Psoas muscle (tissue), 8 donors: ENCODE measurements around the gene TARM1. TPM values are rescaled to one million over a fixed set of nuclear protein-coding genes. Genes with fewer than 3 reads are reported as not detected.

Experiments used
- ATAC-seq, 4 donors: fragments of 200-7000 bp; cut with Tn5 transposase; one replicate each; pipeline ENCODE4 v1.9.1; 2020; ENCODE audit warnings: moderate library complexity in 3 of 4, mild to moderate bottlenecking in 2 of 4
- DNase-seq, 2 donors: peaks; one replicate each; pipeline ENCODE4 v3.0.0-alpha.2; 2020
- H3K27ac ChIP-seq: fragments of 200-600 bp; one replicate; pipeline ENCODE4 v1.8.0; 2022
- H3K27me3 ChIP-seq, 3 donors: fragments of 200-600 bp in 1 of 3; one replicate each; pipeline versions ENCODE4 v1.6.1 to v1.8.0; 2013 to 2022; ENCODE audit warnings: low read length in 2 of 3, mild to moderate bottlenecking in 2 of 3, moderate library complexity in 1 of 3; ENCODE audit not compliant: insufficient read depth in 3 of 3
- H3K36me3 ChIP-seq, 2 donors: fragments of 200-600 bp in 1 of 2; one replicate each; pipeline versions ENCODE4 v1.6.1 to v1.8.0; 2013 to 2022; ENCODE audit warnings: low read depth in 1 of 2, mild to moderate bottlenecking in 1 of 2, moderate library complexity in 1 of 2; ENCODE audit not compliant: insufficient read depth in 1 of 2
- H3K4me1 ChIP-seq: fragments of 200-600 bp; one replicate; pipeline ENCODE4 v1.8.0; 2022
- H3K4me3 ChIP-seq: fragments of 200-600 bp; one replicate; pipeline ENCODE4 v1.8.0; 2022; ENCODE audit warnings: mild to moderate bottlenecking
- H3K9me3 ChIP-seq: fragments of 200-600 bp; one replicate; pipeline ENCODE4 v1.8.0; 2022
- WGBS, 3 donors: extraction: QIAGEN DNeasy Blood & Tissue Kit; methylation state at CpG; one replicate each; pipeline versions ENCODE4 v1.1.6 to v1.1.7; 2013; 5-methylcytosine and 5-hydroxymethylcytosine counted together
- intact Hi-C, 2 donors: fragments of 100-400 bp; cut with DNase I; formaldehyde crosslinking; loops; one replicate each; pipeline versions ENCODE4 v1.11.0 to v1.14.2; 2022
- polyA plus RNA-seq, 3 donors: library from polyadenylated mRNA; stranded (reverse); fragments of 200-250 nt; gene quantifications; one replicate each; pipeline ENCODE4 v1.2.3, GENCODE V29; 2013
- total RNA-seq, 4 donors: library from RNA; stranded (reverse); fragmentation: NEBNext Ultra II Directional in 2 of 4; extraction: Animal tissue kit (Norgen Biotek cat#: 25700) in 2 of 4; gene quantifications; one replicate each; pipeline versions ENCODE4 v1.2.1 to v1.2.4, GENCODE V29; 2021 to 2023
- TF ChIP-seq, protein P1 (sequence below): fragments of 200-600 bp; IDR thresholded peaks from one replicate; pipeline ENCODE4 v1.8.0; 2022; ENCODE audit warnings: antibody characterized with exemption
- donor health status: healthy with polysubstance abuse.
- donor health status: DM: no; HTN: no; CAD: no; lungs with moderate emphysema.
- donor health status: Bipolar disorder and iron deficiency.
- donor health status: healthy.
- donor health status: DM: yes; HTN: yes; CAD: no.
- donor health status: DM: no; HTN: no; CAD: no.
- donor health status: DM: no; HTN: no; CAD: no.
- donor health status: DM: yes; HTN: yes; CAD: no.

The TARM1 gene
- total and polyA plus RNA-seq, 7 donors, result not detected

DNA sequence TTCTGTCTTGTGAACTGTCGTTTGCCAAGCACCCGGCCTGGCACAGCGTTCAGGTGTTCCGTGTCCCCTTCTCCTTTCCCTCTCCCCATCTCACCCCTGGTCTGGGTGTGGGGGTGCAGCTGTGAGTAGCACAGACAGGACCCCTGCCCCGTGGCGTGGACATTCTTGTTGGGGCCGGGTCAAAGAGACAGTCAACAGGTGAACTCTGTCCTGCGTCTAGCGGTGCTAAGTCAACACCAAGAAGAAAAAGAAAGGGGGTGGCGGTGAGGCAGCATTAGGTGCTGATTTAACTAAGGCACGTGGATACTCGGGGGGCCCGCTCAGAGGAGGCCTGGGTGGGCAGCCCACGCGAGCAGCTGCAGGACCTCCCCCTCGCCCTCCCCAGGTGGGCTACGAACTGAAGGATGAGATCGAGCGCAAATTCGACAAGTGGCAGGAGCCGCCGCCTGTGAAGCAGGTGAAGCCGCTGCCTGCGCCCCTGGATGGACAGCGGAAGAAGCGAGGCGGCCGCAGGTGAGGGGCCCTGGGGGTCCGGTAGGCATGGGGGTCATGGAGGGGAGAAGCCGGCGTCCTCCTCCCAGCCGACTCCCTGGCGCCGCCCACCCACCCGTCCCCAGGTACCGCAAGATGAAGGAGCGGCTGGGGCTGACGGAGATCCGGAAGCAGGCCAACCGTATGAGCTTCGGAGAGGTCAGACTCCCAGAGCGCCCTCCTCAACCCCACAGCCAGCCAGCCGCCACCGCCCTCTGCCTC, 46.7 kb upstream of the TARM1 start:
- TF ChIP-seq, protein P1, sequence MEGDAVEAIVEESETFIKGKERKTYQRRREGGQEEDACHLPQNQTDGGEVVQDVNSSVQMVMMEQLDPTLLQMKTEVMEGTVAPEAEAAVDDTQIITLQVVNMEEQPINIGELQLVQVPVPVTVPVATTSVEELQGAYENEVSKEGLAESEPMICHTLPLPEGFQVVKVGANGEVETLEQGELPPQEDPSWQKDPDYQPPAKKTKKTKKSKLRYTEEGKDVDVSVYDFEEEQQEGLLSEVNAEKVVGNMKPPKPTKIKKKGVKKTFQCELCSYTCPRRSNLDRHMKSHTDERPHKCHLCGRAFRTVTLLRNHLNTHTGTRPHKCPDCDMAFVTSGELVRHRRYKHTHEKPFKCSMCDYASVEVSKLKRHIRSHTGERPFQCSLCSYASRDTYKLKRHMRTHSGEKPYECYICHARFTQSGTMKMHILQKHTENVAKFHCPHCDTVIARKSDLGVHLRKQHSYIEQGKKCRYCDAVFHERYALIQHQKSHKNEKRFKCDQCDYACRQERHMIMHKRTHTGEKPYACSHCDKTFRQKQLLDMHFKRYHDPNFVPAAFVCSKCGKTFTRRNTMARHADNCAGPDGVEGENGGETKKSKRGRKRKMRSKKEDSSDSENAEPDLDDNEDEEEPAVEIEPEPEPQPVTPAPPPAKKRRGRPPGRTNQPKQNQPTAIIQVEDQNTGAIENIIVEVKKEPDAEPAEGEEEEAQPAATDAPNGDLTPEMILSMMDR, result no peak
- H3K36me3 ChIP-seq, result peaks cover 2 to 93% of the 10 kb centered on the region in 2 donors

DNA sequence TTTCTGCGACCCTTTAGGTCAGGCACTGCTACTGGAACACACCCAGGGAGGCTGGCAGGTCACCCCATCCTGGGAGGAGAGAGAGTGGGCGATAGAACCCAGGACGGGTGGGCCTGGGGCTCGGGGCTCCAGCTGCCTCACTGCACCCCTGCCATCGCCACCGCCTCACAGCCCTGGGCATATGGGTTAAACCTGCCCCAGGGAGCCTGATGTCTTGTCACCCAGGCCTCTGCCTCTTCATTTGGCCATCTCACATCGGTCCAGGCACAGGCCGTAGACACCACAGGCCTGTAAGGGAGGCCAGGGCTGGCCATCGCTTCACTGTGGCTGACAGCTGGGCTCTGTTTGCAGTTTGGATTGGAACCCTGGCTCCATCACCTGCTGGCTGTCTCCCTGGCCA, 44.5 kb upstream of the TARM1 start:
- Histone ChIP-seq H3K36me3 (peaks cover 0 to 92% of the 10 kb centered on the region in 2 donors), H3K27ac (no peak overlapping the region), H3K4me3 (no peak overlapping the region), H3K4me1 (no peaks in the 10 kb centered on the region), H3K9me3 (no peaks in the 10 kb centered on the region), H3K27me3 (no peaks in the 10 kb centered on the region)
- TF ChIP-seq, protein P1, result no peak
- WGBS, 3 donors, result 82 to 86% (median 83%) methylated on average over 9 of the region's 9 CpGs
- ATAC-seq (no peak), DNase-seq (no peak)
- intact Hi-C loops, result no loop called here

More for the DNA sequence above, 46.7 kb upstream of the TARM1 start:
- intact Hi-C loops, result no loop called here
- Histone ChIP-seq H3K4me1 (no peaks in the 10 kb centered on the region), H3K27me3 (no peaks in the 10 kb centered on the region), H3K9me3 (no peaks in the 10 kb centered on the region), H3K4me3 (no peak overlapping the region), H3K27ac (no peak overlapping the region)
- no peak for DNase-seq
- ATAC-seq, result no peak
- 91 to 94% (median 92%) methylated on average over 36 to 44 of the region's 44 CpGs for WGBS, 3 donors

DNA sequence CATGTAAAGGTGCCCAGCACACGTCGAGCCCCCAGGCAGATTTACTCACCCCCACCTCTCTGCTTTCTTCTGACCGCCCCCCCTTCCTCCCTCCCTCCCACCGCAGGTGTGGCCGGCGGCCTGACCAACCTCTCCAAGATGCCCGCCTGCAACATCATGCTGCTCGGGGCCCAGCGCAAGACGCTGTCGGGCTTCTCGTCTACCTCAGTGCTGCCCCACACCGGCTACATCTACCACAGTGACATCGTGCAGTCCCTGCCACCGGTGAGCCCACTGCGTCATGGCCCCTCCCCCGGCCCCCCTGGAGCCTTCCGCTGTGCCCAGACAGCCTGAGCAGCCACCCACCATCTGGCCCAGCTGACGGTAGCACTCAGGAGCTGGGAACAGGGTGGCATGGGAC, 43.2 kb upstream of the TARM1 start:
- intact Hi-C loops, result no loop called here
- Histone ChIP-seq H3K36me3 (peaks cover 0 to 97% of the 10 kb centered on the region in 2 donors), H3K9me3 (no peaks in the 10 kb centered on the region), H3K4me3 (no peak overlapping the region), H3K4me1 (no peaks in the 10 kb centered on the region), H3K27me3 (no peaks in the 10 kb centered on the region), H3K27ac (no peak overlapping the region)
- no peak for DNase-seq
- ATAC-seq, result no peak
- 89 to 93% (median 93%) methylated on average over 19 of the region's 19 CpGs for WGBS, 3 donors
- TF ChIP-seq, protein P1, result no peak

DNA sequence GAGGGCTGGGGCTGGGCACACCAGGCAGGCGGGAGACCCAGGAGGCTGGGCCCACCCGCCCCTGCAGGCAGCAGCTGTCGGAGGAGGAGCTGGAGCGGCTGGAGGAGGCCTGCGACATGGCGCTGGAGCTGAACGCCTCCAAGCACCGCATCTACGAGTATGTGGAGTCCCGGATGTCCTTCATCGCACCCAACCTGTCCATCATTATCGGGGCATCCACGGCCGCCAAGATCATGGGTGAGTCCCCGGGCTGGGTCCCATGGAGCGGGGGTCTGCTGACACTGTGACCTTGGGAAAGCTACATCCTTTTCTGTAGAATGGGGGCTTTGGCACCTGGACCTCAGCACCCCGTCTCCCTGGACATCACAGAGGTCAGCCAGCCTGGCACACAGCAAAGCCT, 42.5 kb upstream of the TARM1 start:
- H3K4me3 ChIP-seq, result no peak overlapping the region
- no peaks in the 10 kb centered on the region for H3K27me3 ChIP-seq
- H3K9me3 ChIP-seq, result no peaks in the 10 kb centered on the region
- ATAC-seq (no peak), DNase-seq (no peak)
- no peak overlapping the region for H3K27ac ChIP-seq
- intact Hi-C loops, result no loop called here
- H3K36me3 ChIP-seq, result peaks cover 0 to 97% of the 10 kb centered on the region in 2 donors
- no peaks in the 10 kb centered on the region for H3K4me1 ChIP-seq
- WGBS, 3 donors, result 88 to 91% (median 89%) methylated on average over 17 of the region's 17 CpGs
- TF ChIP-seq, protein P1, result no peak

DNA sequence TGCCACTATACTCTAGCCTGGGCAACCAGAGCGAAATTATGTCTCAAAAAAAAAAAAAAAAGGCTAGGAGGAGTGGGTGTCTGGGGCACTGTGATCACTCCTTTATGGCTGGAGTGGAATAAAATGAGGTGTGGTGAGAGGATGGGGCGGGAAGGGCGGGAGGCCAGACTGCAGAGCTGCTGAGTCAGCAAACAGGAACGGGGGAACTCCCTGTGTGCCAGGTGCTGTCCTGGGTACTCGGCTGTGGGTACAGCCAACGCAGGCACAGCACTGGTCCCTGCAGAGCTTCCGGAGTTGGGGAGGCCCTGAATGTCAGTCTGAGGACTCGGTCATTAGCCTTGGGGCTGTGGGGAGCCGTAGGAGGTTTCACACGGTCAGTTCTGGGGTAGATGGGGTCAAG, 40.1 kb upstream of the TARM1 start:
- H3K9me3 ChIP-seq, result no peaks in the 10 kb centered on the region
- TF ChIP-seq, protein P1, result no peak
- intact Hi-C loops, result no loop called here
- peaks cover 0 to 84% of the 10 kb centered on the region in 2 donors for H3K36me3 ChIP-seq
- H3K4me3 ChIP-seq, result no peak overlapping the region
- peaks cover 10% of the 10 kb centered on the region for H3K4me1 ChIP-seq
- WGBS, 3 donors, result 88 to 91% (median 90%) methylated on average over 8 to 10 of the region's 10 CpGs
- no peak for DNase-seq
- no peaks in the 10 kb centered on the region for H3K27me3 ChIP-seq
- no peak overlapping the region for H3K27ac ChIP-seq
- no peak for ATAC-seq
